Body of pancreas (tissue), 4 donors: ENCODE results near the gene LRRK1.

ENCODE experiments used
- CTCF ChIP-seq, 7 experiments: fragments of 450-650 bp in 4 of 7; fragments of 200-600 bp in 3 of 7; sonication (generic) in 3 of 7; IDR thresholded peaks; one replicate each; pipeline ENCODE4 v1.5.1; 2016 to 2019; ENCODE audit warnings: antibody characterized with exemption in 7 of 7
- POLR2A ChIP-seq, 3 donors: fragments of 450-650 bp; IDR thresholded peaks; one replicate each; pipeline ENCODE4 v1.6.1; 2016; ENCODE audit warnings: antibody characterized with exemption in 3 of 3, mild to moderate bottlenecking in 2 of 3

- TF ChIP-seq POLR2A (IDR thresholded peaks at IDR 0.05) (no peak), CTCF (IDR thresholded peaks at IDR 0.05) (no peak)
Measured at GRCh38 chr15:100890051-100890720, 29.0 kb upstream of the LRRK1 start.
